ENCODE data around the gene XRCC1.

The XRCC1 gene

DNA sequence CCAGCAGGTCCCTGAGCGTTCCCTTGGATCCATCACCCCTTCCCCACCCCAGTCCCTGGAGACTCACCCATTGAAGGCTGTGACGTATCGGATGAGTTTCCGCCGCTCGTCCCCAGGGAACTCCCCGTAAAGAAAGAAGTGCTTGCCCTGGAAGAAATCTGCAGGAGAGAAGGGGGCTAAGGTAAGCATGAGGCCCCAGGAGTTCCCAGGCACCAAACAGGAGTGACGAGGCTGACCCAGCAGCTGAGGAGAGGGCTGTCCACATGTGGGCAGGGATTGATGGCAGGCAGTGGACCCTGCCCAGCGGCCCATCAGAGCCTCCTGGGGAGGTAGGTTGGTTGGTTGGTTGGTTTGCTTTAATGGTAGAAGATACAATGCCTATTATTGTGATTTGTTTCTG is 31.2 kb downstream of the XRCC1 start:
- in situ Hi-C loops (cut with HindIII; ENCODE audit: low pct_unique_long_range_greater_than_20kb, low sequenced_read_pairs), result no loop called here

DNA sequence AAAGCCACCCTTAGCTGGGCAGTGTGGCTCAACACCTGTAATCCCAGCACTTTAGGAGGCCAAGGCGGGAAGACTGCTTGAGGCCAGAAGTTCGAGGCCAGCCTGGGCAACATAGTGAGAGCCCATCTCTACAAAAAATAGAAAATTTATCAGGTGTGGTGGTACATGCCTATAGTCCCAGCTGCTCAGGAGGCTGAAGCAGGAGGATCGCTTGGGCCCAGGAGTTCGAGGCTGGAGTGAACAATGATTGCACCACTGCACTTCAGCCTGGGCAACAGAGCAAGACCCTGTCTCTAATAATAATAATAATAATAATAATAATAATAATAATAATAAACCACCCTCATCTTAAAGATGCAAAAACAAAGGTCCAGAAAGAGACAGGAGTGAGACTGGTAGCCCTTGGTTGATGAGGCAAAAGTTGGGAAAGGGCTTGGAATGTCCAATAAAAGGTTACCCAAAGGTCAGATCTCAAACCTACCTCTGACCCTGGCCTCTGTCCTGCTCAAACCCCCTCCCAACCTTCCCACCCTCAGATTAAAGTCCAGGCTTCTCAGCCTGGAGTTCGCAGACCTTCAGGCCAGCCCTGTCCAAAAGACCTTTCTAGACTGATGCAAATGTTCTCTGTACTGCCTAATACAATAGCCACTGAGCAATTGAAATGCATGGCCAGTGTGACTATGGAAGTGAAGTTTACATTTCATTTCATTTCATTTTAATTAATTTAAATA is 33.2 kb downstream of the XRCC1 start:
- no peak for TF ChIP-seq JUND (IDR thresholded peaks at IDR 0.05; ENCODE audit: low read depth)

More for the DNA sequence above, 31.2 kb downstream of the XRCC1 start:
- DNase-seq (ENCODE audit: low read depth in 1 of 2, low spot score in 1 of 2), result no peak
- no peak for TF ChIP-seq JUND (IDR thresholded peaks at IDR 0.05; ENCODE audit: low read depth)

DNA sequence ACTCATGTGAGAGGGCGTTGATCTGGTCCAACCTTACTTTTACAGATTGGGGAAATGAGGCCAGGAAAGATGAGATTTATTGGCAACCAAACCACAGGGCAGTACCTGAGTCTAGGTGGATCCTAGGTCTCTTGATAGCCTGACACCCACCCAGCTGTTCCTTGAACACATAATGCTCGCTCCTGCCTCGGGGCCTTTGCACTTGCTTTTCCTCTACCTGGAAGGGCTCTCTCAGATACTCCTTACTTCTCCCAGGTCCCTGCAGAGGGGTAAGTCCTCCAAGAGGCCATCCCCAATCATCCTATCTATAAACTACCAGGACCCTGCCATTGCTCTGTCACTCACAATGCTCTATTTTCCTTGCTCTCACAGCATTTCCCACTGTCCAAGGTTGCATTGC is 34.9 kb downstream of the XRCC1 start:
- TF ChIP-seq JUND (IDR thresholded peaks at IDR 0.05; ENCODE audit: low read depth), result no peak

More for the DNA sequence above, 33.2 kb downstream of the XRCC1 start:
- DNase-seq (ENCODE audit: low read depth in 1 of 2, low spot score in 1 of 2), result no peak
- in situ Hi-C loops (cut with HindIII; ENCODE audit: low pct_unique_long_range_greater_than_20kb, low sequenced_read_pairs), result no loop called here

DNA sequence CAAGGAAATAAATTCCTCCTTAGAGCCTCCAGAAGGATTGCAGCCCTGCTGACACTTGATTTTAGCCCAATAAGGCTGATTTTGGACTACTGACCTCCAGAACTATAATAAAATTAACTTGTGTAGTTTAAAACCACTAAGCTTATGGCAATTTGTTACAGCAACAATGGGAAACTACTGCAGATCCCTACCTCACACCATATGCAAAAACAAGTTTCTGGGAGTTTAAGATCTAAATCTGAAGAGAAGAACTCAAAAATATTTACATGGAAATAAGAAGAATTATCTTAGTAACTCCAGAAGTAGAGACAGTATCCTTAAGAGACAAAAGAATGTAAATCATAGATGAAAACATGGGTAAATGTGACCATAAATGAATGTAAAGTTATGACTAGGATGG is 36.4 kb downstream of the XRCC1 start:
- DNase-seq (ENCODE audit: low read depth in 1 of 2, low spot score in 1 of 2), result no peak
- TF ChIP-seq JUND (IDR thresholded peaks at IDR 0.05; ENCODE audit: low read depth), result no peak
- in situ Hi-C loops (cut with HindIII; ENCODE audit: low pct_unique_long_range_greater_than_20kb, low sequenced_read_pairs), result no loop called here

More for the DNA sequence above, 34.9 kb downstream of the XRCC1 start:
- DNase-seq (ENCODE audit: low read depth in 1 of 2, low spot score in 1 of 2), result no peak
- in situ Hi-C loops (cut with HindIII; ENCODE audit: low pct_unique_long_range_greater_than_20kb, low sequenced_read_pairs), result no loop called here

DNA sequence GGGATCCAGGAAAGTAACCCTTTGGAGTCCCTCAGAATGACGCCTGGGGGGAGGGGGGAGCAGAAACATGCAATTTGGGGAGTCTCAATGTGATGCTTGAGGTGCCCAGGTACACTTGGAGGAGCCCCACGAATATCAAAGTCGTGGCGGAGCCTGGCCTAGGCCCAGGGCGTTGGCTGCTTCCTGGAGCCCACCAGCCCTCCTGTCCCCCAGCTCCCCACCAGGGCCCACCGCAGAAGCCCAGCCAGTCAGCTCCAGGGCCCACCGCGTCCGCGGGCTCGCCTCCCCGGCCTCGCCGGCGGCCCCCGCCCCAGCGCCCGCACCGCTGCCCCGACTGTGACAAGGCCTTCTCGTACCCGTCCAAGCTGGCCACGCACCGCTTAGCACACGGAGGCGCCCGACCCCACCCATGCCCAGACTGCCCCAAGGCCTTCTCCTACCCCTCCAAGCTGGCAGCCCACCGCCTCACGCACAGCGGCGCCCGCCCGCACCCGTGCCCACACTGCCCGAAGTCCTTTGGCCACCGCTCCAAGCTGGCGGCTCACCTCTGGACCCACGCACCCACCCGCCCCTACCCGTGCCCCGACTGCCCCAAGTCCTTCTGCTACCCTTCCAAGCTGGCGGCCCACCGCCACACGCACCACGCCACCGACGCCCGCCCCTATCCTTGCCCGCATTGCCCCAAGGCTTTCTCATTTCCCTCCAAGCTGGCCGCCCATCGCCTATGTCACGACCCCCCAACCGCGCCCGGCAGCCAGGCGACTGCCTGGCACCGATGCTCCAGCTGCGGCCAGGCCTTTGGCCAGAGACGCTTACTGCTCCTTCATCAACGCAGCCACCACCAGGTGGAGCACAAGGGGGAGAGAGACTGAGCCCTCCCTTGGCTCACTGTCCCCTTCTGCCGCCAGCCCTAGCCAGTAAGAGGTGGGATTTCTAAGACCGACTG is 40.2 kb downstream of the XRCC1 start:
- peak in 1 of 2 experiments; percentile 31 for DNase-seq (ENCODE audit: low read depth in 1 of 2, low spot score in 1 of 2)
- TF ChIP-seq JUND (IDR thresholded peaks at IDR 0.05; ENCODE audit: low read depth), result no peak
- in situ Hi-C loops (cut with HindIII; ENCODE audit: low pct_unique_long_range_greater_than_20kb, low sequenced_read_pairs), result no loop called here

DNA sequence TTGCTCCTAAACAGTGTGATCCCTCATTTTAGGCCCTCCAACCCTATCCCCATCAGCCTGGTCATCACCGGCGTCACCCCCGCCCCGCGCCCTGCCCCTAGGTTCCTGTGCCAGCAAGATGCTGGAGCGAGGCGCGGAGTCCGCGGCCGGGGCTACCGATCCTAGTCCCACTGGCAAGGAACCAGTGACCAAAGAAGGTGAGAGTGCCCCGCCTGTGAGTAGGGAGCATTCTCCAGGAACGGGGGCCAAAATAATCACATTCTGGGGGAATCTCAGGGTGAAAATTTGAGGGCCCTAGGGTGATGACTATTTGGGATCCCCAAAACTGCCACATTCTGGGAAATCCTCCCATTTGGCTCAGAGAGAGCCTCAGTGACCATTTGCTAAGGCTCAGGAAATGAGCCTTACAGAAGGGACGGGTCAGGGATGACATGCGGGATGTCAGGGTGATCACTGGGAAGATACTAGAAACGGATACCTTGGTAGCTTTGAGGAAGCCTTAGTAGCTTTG is 41.0 kb downstream of the XRCC1 start:
- DNase-seq (ENCODE audit: low read depth in 1 of 2, low spot score in 1 of 2), result no peak
- in situ Hi-C loops (cut with HindIII; ENCODE audit: low pct_unique_long_range_greater_than_20kb, low sequenced_read_pairs), result no loop called here
- no peak for TF ChIP-seq JUND (IDR thresholded peaks at IDR 0.05; ENCODE audit: low read depth)

DNA sequence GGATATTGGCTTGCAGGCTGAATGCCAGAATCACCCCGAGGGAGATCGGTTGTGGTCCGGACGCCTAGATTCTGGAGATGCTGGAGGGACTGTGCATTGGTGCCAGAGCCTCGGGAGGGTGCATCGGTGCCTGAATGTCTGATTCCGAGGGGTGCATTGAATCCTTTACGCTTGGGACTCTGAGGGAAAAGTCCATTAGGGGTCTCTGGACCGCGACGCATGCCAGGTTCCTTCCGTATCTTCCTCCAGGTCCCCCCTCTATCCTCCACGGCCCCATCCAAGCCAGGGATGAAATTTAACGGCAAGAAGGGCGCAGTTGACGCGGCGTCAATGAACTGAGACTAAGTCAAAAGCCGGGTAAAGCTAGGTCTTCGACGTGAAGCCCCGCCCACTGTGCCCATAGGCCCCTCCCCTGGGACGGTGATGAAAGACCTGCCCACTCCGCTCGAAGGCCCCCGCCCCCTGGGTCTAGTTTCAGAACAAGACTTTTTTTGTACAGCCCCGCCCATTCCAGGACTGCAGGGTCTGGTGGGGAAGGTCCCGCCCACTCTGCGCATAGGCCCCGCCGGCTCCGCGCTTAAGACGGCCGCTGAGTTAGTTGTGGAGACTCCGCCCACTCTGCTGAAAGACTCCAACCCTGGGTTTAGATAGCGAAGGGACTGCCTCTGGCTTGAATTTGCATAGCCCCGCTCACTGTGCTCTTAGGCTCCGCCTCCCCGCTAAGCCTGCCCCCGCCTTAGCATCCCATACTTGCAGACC is 41.6 kb downstream of the XRCC1 start:
- peak; percentile 94 to 99 for DNase-seq (ENCODE audit: low read depth in 1 of 2, low spot score in 1 of 2)
- TF ChIP-seq JUND (IDR thresholded peaks at IDR 0.05; ENCODE audit: low read depth), result no peak
- in situ Hi-C loops (cut with HindIII; ENCODE audit: low pct_unique_long_range_greater_than_20kb, low sequenced_read_pairs), result no loop called here

DNA sequence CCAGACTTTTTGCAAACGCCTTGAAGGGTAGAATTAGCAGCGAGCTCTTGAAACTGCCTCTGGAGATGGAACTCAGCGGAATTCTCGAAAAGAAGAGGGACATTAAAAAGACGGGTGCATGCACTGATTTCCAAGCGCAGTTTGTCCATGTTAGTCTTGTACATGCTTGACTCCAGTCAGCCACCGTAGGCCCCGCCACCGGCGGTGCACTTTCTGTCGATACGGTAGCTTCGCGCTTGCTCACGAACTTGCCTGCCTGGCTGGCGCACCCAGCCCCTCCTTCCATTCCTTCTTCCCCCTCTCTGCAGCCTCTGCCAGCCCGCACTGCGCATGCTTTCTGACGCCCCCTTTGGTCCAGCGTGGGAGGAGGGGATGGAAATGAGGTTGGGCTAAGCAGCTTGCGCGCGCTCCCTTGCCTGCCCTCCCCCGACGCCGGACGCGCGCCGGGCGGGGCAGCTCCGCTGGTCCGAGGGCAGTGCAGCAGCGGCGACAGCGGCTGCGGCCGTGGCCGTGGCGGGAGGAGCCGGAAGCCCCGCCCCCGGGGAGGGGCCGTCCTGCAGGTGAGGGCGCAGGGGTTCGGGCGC is 42.3 kb downstream of the XRCC1 start, which contains the start of gene ZNF575:
Gene ZNF575 (plus strand): TSS at position 227 of the 584 bp plus-strand sequence. CDS start 1,235 bp downstream, outside the sequence.
- DNase-seq (ENCODE audit: low read depth in 1 of 2, low spot score in 1 of 2), result peak; percentile 78 to 90
- in situ Hi-C loops (cut with HindIII; ENCODE audit: low pct_unique_long_range_greater_than_20kb, low sequenced_read_pairs), result no loop called here

DNA sequence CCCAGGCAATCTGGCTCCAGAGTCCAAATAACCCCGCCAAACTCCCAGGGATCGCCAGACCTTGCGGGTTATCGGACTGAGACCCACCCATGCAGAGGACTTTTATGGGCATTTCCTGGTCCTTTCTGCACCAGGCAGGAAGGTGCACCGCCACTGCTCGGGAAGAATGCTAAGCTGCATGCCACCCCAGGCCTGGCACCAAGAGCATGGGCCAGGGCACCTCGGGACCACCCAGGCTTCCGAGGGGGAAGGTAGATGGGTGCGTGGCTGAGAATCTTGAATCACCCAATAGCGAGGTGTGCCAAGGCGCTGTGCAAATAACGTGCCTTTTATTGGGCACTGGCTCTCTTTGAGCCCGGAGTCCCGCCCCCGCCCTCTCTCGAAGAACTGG is 42.8 kb downstream of the XRCC1 start:
- TF ChIP-seq JUND (IDR thresholded peaks at IDR 0.05; ENCODE audit: low read depth), result no peak
- in situ Hi-C loops (cut with HindIII; ENCODE audit: low pct_unique_long_range_greater_than_20kb, low sequenced_read_pairs), result no loop called here
- DNase-seq (ENCODE audit: low read depth in 1 of 2, low spot score in 1 of 2), result peak in 1 of 2 experiments; percentile 51

More for the DNA sequence above, 42.3 kb downstream of the XRCC1 start, which contains the start of gene ZNF575:
- no peak for TF ChIP-seq JUND (IDR thresholded peaks at IDR 0.05; ENCODE audit: low read depth)

DNA sequence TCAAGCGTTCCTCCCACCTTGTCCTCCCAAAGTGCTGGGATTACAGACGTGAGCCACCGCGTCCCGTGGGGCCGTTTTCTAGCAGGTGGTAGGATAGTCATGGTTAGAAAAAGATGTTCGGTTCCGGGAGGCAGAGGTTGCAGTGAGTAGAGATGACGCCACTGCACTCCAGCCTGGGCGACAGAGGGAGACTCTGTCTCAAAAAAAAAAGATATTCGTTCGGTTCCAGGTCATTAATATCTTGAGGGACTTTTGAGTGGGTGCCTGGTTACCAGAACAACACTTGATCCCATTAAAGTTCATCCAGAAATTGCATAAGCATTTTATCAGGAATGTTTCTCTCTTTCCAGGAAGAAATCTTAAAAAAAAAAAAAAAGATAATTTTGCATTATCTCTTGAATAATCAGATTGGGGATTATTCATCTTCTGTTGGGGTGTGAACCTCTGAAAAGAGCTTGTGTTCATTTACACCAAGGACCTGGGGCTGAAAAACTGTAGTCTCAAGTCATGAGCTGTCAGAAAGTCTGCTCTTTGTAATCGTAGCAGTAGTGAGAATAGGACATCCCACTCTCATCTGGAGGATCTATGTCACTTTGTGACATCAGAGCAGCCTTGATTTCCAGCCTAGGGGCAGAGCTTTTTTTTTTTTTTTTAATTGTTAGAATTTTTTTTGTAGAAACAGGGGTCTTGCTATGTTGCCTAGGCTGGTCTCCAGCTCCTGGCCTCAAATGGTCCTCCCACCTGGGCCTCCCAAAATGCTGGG is 47.3 kb downstream of the XRCC1 start:
- no peak for DNase-seq (ENCODE audit: low read depth in 1 of 2, low spot score in 1 of 2)
- in situ Hi-C loops (cut with HindIII; ENCODE audit: low pct_unique_long_range_greater_than_20kb, low sequenced_read_pairs), result no loop called here
- TF ChIP-seq JUND (IDR thresholded peaks at IDR 0.05; ENCODE audit: low read depth), result no peak
